ENCODE measurements around the gene RUBCN. TPM values are rescaled to one million over a fixed set of nuclear protein-coding genes. Genes with fewer than 3 reads are reported as not detected.
"Not testable (repeated sequence)": the region's sequence is repeated elsewhere in the genome, so short reads cannot be mapped to it uniquely, and the experiment has no call there.

RUBCN gene
- total RNA-seq, 4 donors from 2014 or later: 15.6 to 33.1 (median 21.6) TPM

- no peaks in the 10 kb centered on the region for H3K9me3 ChIP-seq
- peak overlapping the region; percentile 25 to 54 (median 46) for H3K4me3 ChIP-seq
- H3K27ac ChIP-seq: peak overlapping the region; percentile 89 to 97 (median 90)
- in situ Hi-C loops (cut with MboI; ENCODE audit: low sequenced_read_pairs in 4 of 4) (no loop called here), intact Hi-C loops (cut with DNase I; ENCODE audit: low total_unique reads) (loop anchor here (1.0 to 5.0 kb wide), 3 partner anchors 25 to 80 kb away; partner anchors contain the start of genes FYTTD1, LRCH3 and RUBCN)
- ATAC-seq (peak; percentile 82 to 89), DNase-seq (peak; percentile 83 to 92)
- H3K4me1 ChIP-seq: peaks cover 22 to 24% of the 10 kb centered on the region in 2 donors
- H3K36me3 ChIP-seq: peaks cover 0 to 5% of the 10 kb centered on the region in 2 donors
- TF ChIP-seq POLR2A (IDR thresholded peaks at IDR 0.05): peak; percentile 39 to 54
- no peak for TF ChIP-seq CTCF (IDR thresholded peaks at IDR 0.05 in 4 of 5, conservative IDR thresholded peaks at IDR 0.05 in 1 of 5)
- no peaks in the 10 kb centered on the region for H3K27me3 ChIP-seq
Observed at GRCh38 chr3:197711973-197712707, 24.6 kb downstream of the RUBCN start.

- H3K27ac ChIP-seq: peak overlapping the region; percentile 89 to 97 (median 90)
- H3K27me3 ChIP-seq; H3K4me3 ChIP-seq; DNase-seq; ATAC-seq; H3K36me3 ChIP-seq; in situ Hi-C loops (cut with MboI; ENCODE audit: low sequenced_read_pairs in 4 of 4); H3K9me3 ChIP-seq: not testable (repeated sequence)
- intact Hi-C loops (cut with DNase I; ENCODE audit: low total_unique reads): loop anchor here (5.0 kb wide), 1 partner anchor 81 kb away; the partner anchor contains the start of gene LRCH3
- peaks cover 22 to 24% of the 10 kb centered on the region in 2 donors for H3K4me1 ChIP-seq
Observed at GRCh38 chr3:197710965-197711364, 25.7 kb downstream of the RUBCN start.

- Histone ChIP-seq H3K4me1 (peaks cover 22 to 23% of the 10 kb centered on the region in 2 donors), H3K36me3 (peaks cover 0 to 9% of the 10 kb centered on the region in 2 donors), H3K27ac (no peak overlapping the region), H3K9me3 (no peaks in the 10 kb centered on the region), H3K4me3 (no peak overlapping the region), H3K27me3 (no peaks in the 10 kb centered on the region)
- TF ChIP-seq CTCF (IDR thresholded peaks at IDR 0.05 in 4 of 5, conservative IDR thresholded peaks at IDR 0.05 in 1 of 5) (no peak), POLR2A (IDR thresholded peaks at IDR 0.05) (no peak)
- in situ Hi-C loops (cut with MboI; ENCODE audit: low sequenced_read_pairs in 4 of 4): no loop called here
- ATAC-seq (no peak), DNase-seq (no peak)
- intact Hi-C loops (cut with DNase I; ENCODE audit: low total_unique reads): no loop called here
Observed at GRCh38 chr3:197709135-197709534, 27.6 kb downstream of the RUBCN start.

- DNase-seq (no peak), ATAC-seq (no peak)
- Histone ChIP-seq H3K4me1 (peaks cover 4 to 6% of the 10 kb centered on the region in 2 donors), H3K27ac (no peak overlapping the region), H3K36me3 (peaks cover 0 to 32% of the 10 kb centered on the region in 2 donors), H3K4me3 (no peak overlapping the region), H3K27me3 (no peaks in the 10 kb centered on the region), H3K9me3 (no peaks in the 10 kb centered on the region)
- intact Hi-C loops (cut with DNase I; ENCODE audit: low total_unique reads) (no loop called here), in situ Hi-C loops (cut with MboI; ENCODE audit: low sequenced_read_pairs in 4 of 4) (no loop called here)
- TF ChIP-seq CTCF (IDR thresholded peaks at IDR 0.05 in 4 of 5, conservative IDR thresholded peaks at IDR 0.05 in 1 of 5): no peak
Observed at GRCh38 chr3:197706658-197707057, 30.0 kb downstream of the RUBCN start.

GRCh38 chr3:197701841-197702240 is 34.9 kb downstream of the RUBCN start:
- no peak overlapping the region for H3K4me3 ChIP-seq
- peaks cover 0 to 76% of the 10 kb centered on the region in 2 donors for H3K36me3 ChIP-seq
- intact Hi-C loops (cut with DNase I; ENCODE audit: low total_unique reads): no loop called here
- H3K27me3 ChIP-seq: no peaks in the 10 kb centered on the region
- no peaks in the 10 kb centered on the region for H3K9me3 ChIP-seq
- in situ Hi-C loops (cut with MboI; ENCODE audit: low sequenced_read_pairs in 4 of 4): no loop called here
- H3K4me1 ChIP-seq: no peaks in the 10 kb centered on the region
- no peak for DNase-seq
- no peak overlapping the region for H3K27ac ChIP-seq
- TF ChIP-seq CTCF (IDR thresholded peaks at IDR 0.05 in 4 of 5, conservative IDR thresholded peaks at IDR 0.05 in 1 of 5): no peak
- no peak for TF ChIP-seq POLR2A (IDR thresholded peaks at IDR 0.05)
- ATAC-seq: no peak

All from gastrocnemius medialis (tissue), 4 donors.